HG03571 (cell line): ENCODE measurements around the gene SSBP3.
A peak's percentile ranks its signal among the peaks of the same experiment; 100 is the strongest.
"Not testable (repeated sequence)": the region's sequence is repeated elsewhere in the genome, so short reads cannot be mapped to it uniquely, and the experiment has no call there.

Source experiments
- ATAC-seq: cut with Tn5 transposase; IDR thresholded peaks from one replicate; pipeline ENCODE4 v1.9.1; 2021; ENCODE audit not compliant: unreplicated experiment

The SSBP3 gene

GRCh38 chr1:54355931-54356679 is 50.1 kb downstream of the SSBP3 start:
- peak; percentile 6 for ATAC-seq

GRCh38 chr1:54354899-54355298 is 51.3 kb downstream of the SSBP3 start:
- no peak for ATAC-seq

- no peak for ATAC-seq
Measured at GRCh38 chr1:54353959-54354358, 52.2 kb downstream of the SSBP3 start.

GRCh38 chr1:54352755-54353154 is 53.4 kb downstream of the SSBP3 start:
- ATAC-seq: no peak

GRCh38 chr1:54350360-54350759 is 55.8 kb downstream of the SSBP3 start:
- ATAC-seq: no peak

GRCh38 chr1:54348700-54349021 is 57.5 kb downstream of the SSBP3 start:
- ATAC-seq: no peak

GRCh38 chr1:54347955-54348699 is 58.1 kb downstream of the SSBP3 start:
- no peak for ATAC-seq

- ATAC-seq: no peak
Measured at GRCh38 chr1:54347261-54347954, 58.8 kb downstream of the SSBP3 start.

GRCh38 chr1:54345548-54345947 is 60.6 kb downstream of the SSBP3 start:
- ATAC-seq: not testable (repeated sequence)

GRCh38 chr1:54345116-54345515 is 61.1 kb downstream of the SSBP3 start:
- no peak for ATAC-seq

GRCh38 chr1:54342742-54343687 is 63.2 kb downstream of the SSBP3 start:
- no peak for ATAC-seq

GRCh38 chr1:54342288-54342687 is 63.9 kb downstream of the SSBP3 start:
- no peak for ATAC-seq

- no peak for ATAC-seq
Measured at GRCh38 chr1:54341763-54342162, 64.4 kb downstream of the SSBP3 start.

GRCh38 chr1:54340878-54341277 is 65.3 kb downstream of the SSBP3 start:
- no peak for ATAC-seq

- no peak for ATAC-seq
Measured at GRCh38 chr1:54340434-54340833, 65.8 kb downstream of the SSBP3 start.

- no peak for ATAC-seq
Measured at GRCh38 chr1:54339126-54339525, 67.1 kb downstream of the SSBP3 start.

GRCh38 chr1:54338464-54338863 is 67.7 kb downstream of the SSBP3 start:
- no peak for ATAC-seq

- no peak for ATAC-seq
Measured at GRCh38 chr1:54337928-54338327, 68.3 kb downstream of the SSBP3 start.

GRCh38 chr1:54337034-54337433 is 69.2 kb downstream of the SSBP3 start:
- ATAC-seq: no peak

- no peak for ATAC-seq
Measured at GRCh38 chr1:54336116-54336515, 70.1 kb downstream of the SSBP3 start.

GRCh38 chr1:54335755-54336108 is 70.5 kb downstream of the SSBP3 start:
- no peak for ATAC-seq
